HL-60 (cell line): ENCODE measurements around the gene AFF3.

Source experiments
- DNase-seq, 2 experiments: peaks; one replicate each; pipeline ENCODE4 v3.0.0-alpha.2; 2010 to 2020; ENCODE audit warnings: low read depth in 1 of 2, low spot score in 1 of 2
- H3K27ac ChIP-seq: fragments of 250-450 bp; sonication (Bioruptor Pico); replicated peaks from 2 replicates; pipeline ENCODE4 v1.5.1; 2020; ENCODE audit warnings: mild to moderate bottlenecking, moderate library complexity
- H3K27me3 ChIP-seq: fragments of 250-450 bp; sonication (Bioruptor Pico); 2 replicates; pipeline ENCODE4 v1.5.1; 2021; ENCODE audit warnings: mild to moderate bottlenecking, moderate library complexity; ENCODE audit not compliant: insufficient read depth, poor library complexity, severe bottlenecking
- H3K4me3 ChIP-seq: replicated peaks from 2 replicates; pipeline ENCODE4 v1.5.1; 2011; ENCODE audit warnings: mild to moderate bottlenecking, control low read depth, low read length; ENCODE audit not compliant: insufficient read depth
- CTCF ChIP-seq: IDR thresholded peaks from one replicate; pipeline ENCODE4 v1.5.1; 2011; ENCODE audit warnings: low read length, control low read depth, inconsistent platforms; ENCODE audit not compliant: insufficient read depth
- GABPA ChIP-seq: IDR thresholded peaks from 2 replicates; pipeline ENCODE4 v1.6.1; 2012; ENCODE audit warnings: low read depth
- POLR2AphosphoS5 ChIP-seq: IDR thresholded peaks from 2 replicates; pipeline ENCODE4 v1.6.1; 2012; ENCODE audit warnings: low read depth
- REST ChIP-seq: IDR thresholded peaks from 2 replicates; pipeline ENCODE4 v1.6.1; 2012; ENCODE audit warnings: low read depth; ENCODE audit not compliant: insufficient replicate concordance
- SPI1 ChIP-seq: IDR thresholded peaks from 2 replicates; pipeline ENCODE4 v1.6.1; 2012; ENCODE audit warnings: low read depth, mild to moderate bottlenecking, borderline replicate concordance

Gene AFF3

GRCh38 chr2:100050685-100051084 lies 91.7 kb downstream of the AFF3 start:
- Histone ChIP-seq H3K27ac (no peak overlapping the region), H3K27me3 (peaks cover 3% of the 10 kb centered on the region), H3K4me3 (no peak overlapping the region)
- TF ChIP-seq REST (no peak), GABPA (no peak), POLR2AphosphoS5 (no peak), CTCF (no peak), SPI1 (no peak)
- DNase-seq: no peak

- H3K27ac ChIP-seq: no peak overlapping the region
- peaks cover 3% of the 10 kb centered on the region for H3K27me3 ChIP-seq
- H3K4me3 ChIP-seq: no peak overlapping the region
- no peak for TF ChIP-seq CTCF
- no peak for TF ChIP-seq POLR2AphosphoS5
- TF ChIP-seq SPI1: no peak
- no peak for TF ChIP-seq REST
- DNase-seq: no peak
These were observed 95.1 kb downstream of the AFF3 start for GRCh38 chr2:100046961-100047947.

GRCh38 chr2:100045000-100045399 lies 97.4 kb downstream of the AFF3 start:
- no peak overlapping the region for H3K27ac ChIP-seq
- peaks cover 3% of the 10 kb centered on the region for H3K27me3 ChIP-seq
- no peak overlapping the region for H3K4me3 ChIP-seq
- TF ChIP-seq GABPA (no peak), SPI1 (no peak), CTCF (no peak), REST (no peak), POLR2AphosphoS5 (no peak)
- no peak for DNase-seq
